NCI-H748 (cell line): ENCODE results near the gene PLPPR5.

Experiments
- DNase-seq: peaks from one replicate; lab custom pipeline; 2025; ENCODE audit not compliant: unreplicated experiment; lab: John Stamatoyannopoulos, UW

PLPPR5 gene

GRCh38 chr1:98860329-98860728, 144.3 kb downstream of the PLPPR5 start:
- no peak for DNase-seq

GRCh38 chr1:98854137-98854536, 150.5 kb downstream of the PLPPR5 start:
- DNase-seq: no peak

GRCh38 chr1:98849969-98850636, 154.6 kb downstream of the PLPPR5 start:
- DNase-seq: no peak

GRCh38 chr1:98842241-98842640, 162.4 kb downstream of the PLPPR5 start:
- no peak for DNase-seq
